NCI-H2196 (cell line): ENCODE measurements around the gene P3H2.

Experiments
- DNase-seq: peaks from one replicate; lab custom pipeline; 2025; ENCODE audit not compliant: unreplicated experiment; lab: John Stamatoyannopoulos, UW

Gene P3H2

GRCh38 chr3:189947948-189948723 is 172.6 kb downstream of the P3H2 start:
- DNase-seq = peak; percentile 61

DNA sequence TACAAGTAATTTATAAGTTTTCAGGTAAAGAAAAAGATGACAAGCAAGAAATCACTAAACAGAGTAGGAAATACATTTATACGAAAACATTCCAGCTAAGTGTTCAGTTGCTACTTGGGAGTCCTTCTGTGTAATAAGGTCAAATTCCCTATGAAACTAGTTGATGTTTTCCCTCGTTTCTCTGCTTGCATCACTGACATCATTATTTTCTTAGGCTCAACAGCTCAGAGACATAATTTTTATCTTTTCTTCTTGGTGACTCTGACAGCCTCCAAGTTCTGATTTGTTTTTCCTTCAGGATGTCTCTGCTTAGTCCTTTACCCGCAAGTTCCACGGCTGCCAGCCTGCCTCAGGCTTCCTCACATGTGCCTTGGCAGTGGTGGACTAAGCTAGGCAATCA is 173.6 kb downstream of the P3H2 start:
- no peak for DNase-seq

- DNase-seq = no peak
Observed at GRCh38 chr3:189945935-189946709, 174.6 kb downstream of the P3H2 start.

GRCh38 chr3:189944285-189945145 is 176.2 kb downstream of the P3H2 start:
- peak; percentile 74 for DNase-seq

GRCh38 chr3:189942948-189943347 is 177.7 kb downstream of the P3H2 start:
- no peak for DNase-seq

GRCh38 chr3:189941679-189942078 is 179.0 kb downstream of the P3H2 start:
- no peak for DNase-seq

DNA sequence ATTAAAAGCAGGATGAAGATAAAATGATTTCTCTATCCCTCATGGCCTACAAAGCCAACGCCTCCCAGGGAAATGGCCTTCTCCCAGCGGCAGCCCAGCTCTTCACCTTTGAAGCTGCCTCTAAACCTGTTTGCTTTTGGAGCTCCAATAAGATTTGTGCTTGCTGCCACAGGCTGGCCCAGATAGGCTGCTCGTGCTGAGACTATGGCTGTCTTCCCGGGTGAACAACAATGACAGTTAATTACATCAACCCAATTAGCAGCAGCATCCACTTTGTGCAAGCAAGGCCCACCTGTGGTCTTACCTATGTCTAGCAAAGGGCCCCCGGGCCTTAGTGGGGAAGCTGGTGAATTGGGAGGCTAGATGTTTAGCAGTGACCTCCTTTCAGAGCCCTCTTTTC is 179.6 kb downstream of the P3H2 start:
- DNase-seq = no peak

DNA sequence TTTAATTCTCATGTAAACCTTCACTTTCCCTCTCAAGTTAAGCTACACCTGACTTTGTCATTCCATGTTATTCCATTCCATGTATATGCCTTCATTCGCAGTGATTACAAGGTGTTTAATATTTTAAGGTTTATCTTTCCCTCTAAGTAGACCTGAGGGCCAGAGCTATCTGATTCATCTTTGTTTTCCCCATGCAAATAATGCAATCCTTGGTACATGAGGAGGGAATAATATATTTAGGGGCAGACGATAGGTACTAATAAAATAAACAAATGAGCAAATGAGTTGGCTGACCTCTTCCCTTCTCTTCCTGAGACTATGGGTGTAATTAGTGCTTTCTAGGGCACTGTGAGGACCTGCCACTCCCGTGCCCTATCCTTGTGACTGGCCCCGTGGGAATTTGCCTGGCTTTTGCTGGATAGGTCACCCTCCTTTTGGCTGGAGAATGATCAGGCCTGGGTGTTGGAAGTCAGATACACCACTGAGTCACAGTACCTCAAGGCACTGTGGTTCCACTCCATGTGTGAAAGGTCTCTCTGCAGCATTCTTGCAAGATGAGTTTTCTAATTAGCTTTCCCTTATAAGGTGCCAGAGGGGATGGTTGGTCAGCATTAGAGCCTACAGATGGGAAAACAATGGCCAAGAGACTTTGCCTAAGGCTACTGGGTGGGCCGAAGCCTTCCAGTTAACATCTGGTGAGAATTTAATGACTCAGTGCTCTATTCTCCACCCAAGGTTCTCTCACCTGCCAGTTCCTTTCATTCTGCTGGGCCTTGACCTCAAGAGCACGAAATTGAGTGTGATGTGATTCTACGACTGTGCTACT is 183.2 kb downstream of the P3H2 start:
- no peak for DNase-seq

- no peak for DNase-seq
Observed at GRCh38 chr3:189936201-189936945, 184.3 kb downstream of the P3H2 start.

DNA sequence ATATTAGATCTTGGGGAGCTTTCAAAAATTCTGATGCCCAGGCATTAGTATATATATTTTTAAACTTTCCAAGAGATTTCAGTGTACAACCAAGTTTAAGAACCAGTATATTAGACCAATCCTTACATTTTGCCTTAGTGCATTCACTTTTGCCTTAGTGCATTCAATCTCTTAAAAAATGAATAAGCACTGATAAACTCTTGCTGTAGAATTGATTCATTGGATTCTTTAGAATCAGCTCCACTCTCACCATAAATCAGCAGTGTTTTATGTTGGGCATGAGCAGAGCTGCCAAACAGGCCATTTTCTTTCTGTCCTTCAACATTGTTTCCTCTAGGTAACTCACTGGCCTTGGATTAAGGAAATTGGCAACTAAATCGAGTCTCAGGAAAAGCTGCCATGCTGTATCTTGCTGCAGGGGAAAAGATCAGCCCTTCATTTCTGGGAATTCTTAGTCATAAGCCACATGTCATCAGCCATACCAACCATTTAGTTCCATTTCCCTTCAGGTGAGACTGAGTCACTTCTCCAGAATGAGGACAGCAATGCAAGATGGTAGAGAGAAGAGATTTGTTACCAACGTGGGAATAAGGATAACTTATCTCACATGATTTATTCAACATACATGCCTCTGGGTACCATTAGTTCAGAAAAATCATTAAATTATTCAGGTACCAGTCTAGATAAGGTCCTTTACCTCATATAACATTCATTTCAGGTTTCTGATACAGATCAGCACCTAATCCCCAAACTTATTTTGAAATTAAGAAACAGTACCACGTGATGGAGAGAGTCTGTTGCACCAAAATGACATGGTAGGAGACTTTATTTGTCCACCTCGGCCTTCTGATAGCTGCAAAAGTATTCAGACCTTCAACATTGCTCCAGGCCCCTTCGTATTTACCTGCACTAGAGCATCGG is 192.5 kb downstream of the P3H2 start:
- DNase-seq = no peak

- no peak for DNase-seq
Observed at GRCh38 chr3:189921770-189922169, 198.9 kb downstream of the P3H2 start.

DNA sequence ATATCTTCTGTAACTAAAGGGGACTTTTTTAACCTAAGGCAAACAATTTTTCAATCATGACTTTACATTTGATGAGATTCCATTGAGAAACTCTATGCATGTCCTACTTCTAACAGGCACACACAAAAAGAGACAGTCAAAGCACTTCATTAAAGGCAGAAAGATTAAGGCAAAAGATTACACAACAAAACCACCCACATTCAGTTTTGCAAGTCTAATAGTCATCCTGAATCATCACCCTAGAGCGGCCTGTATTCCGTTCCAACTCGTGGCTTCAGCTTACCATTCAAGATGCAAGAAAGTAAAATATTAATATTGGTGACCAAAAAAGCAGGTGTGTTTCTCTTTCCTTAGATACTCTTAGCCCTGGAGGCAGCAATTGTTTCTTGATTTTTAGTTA is 205.9 kb downstream of the P3H2 start:
- DNase-seq = no peak

- DNase-seq = no peak
Observed at GRCh38 chr3:189911001-189911400, 209.7 kb downstream of the P3H2 start.

DNA sequence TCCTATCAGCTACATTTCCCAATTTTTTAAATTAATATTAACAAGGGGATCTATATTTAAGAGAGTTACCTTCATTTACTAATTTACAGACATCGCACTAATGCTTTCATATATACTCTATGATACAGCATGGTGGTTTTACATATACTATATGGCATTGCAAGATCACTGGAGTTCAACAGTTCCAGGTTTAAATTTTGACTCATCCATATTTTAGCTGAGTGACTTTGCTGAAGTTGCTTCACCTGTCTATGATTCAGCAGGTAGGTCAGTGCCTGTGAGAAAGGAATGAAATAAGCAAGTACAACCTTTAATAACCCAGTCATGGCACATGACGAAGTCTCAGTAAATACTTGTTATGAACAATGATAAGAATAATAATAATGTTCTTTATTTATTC is 211.1 kb downstream of the P3H2 start:
- no peak for DNase-seq

DNA sequence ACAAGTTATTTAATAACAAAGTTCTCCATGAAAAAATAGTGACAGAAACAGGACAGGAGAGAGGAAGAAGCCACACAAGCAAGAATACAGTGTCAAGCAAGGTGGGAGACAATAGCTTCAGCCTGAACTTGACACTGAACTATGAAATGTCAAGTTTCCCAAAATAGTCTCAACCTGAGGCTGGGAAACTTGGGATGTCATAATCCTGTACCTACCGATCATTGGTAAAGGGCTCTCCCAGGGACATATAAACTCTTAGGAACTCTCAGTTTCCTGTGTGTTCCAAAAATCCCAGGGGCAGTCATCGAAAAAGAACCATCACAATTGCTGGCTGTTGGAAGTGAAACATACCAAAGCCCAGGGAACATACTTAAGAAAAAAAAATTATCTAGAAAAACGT is 211.6 kb downstream of the P3H2 start:
- DNase-seq = no peak

- no peak for DNase-seq
Observed at GRCh38 chr3:189908646-189909045, 212.1 kb downstream of the P3H2 start.

DNA sequence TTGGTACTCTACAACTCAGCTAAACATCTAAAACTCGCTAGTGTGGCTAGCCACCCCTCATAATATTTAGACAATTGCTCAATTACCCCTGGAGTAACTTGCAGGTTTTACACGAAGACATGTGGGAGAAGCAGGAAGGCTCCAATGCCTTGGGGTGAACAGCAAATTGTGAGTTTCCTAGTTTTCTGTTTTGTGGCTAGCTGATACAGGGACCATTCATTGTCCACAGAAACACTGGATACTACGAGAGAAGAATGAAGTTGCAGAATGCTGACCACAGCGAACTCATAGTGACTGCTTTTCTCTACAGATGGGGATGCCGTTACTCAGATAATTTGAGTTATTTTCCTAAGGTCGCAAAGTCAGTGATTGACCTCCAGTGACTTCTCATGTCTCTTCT is 212.9 kb downstream of the P3H2 start:
- no peak for DNase-seq
